Endothelial cell of umbilical vein (primary cell): ENCODE results near the gene ZBTB20. TPM values are rescaled to one million over a fixed set of nuclear protein-coding genes. Genes with fewer than 3 reads are reported as not detected.

Source experiments
- BruUV-seq: library from RNA; stranded (reverse); fragments of 400-500 nt; replicated peaks from 2 replicates; lab custom pipeline; 2021; lab: Mats Ljungman, UMichigan
- CTCF ChIA-PET: fragments of 300-600, 350-600 bp; sonication (Branson Sonifier 250); formaldehyde crosslinking; loops from one replicate; lab custom pipeline; 2021; ENCODE audit warnings: antibody characterized with exemption, inconsistent platforms; lab: Charles Lee
- POLR2A ChIA-PET: fragments of 300-600, 350-600 bp; sonication (Branson Sonifier 250); formaldehyde crosslinking; loops from one replicate; lab custom pipeline; 2021; ENCODE audit warnings: antibody characterized with exemption, inconsistent platforms; lab: Charles Lee
- DNase-seq: peaks from one replicate; pipeline ENCODE4 v3.0.0-alpha.2; 2011; ENCODE audit warnings: low read depth, low spot score
- FAIRE-seq: peaks from 2 replicates; lab custom pipeline; 2011; peaks lifted over from hg19 to GRCh38; lab: Jason Lieb, UNC
- H2AFZ ChIP-seq: 2 replicates; pipeline ENCODE4 v1.6.0; 2012; ENCODE audit warnings: low read depth, low read length, control low read depth, inconsistent platforms
- H3K27ac ChIP-seq: 2 replicates; pipeline ENCODE4 v1.5.1; 2011; ENCODE audit warnings: low read depth, mild to moderate bottlenecking, control low read depth, low read length, moderate library complexity; ENCODE audit not compliant: insufficient read depth
- H3K27me3 ChIP-seq, 2 experiments: 2 replicates each; pipeline versions ENCODE4 v1.6.0 to v1.6.1; 2011; ENCODE audit warnings: low read length in 2 of 2, mixed read lengths in 1 of 2; ENCODE audit not compliant: control insufficient read depth in 2 of 2, insufficient read depth in 2 of 2
- H3K36me3 ChIP-seq, 2 experiments: 2 replicates in 1 of 2; 3 replicates in 1 of 2; pipeline ENCODE4 v1.5.1; 2011; ENCODE audit warnings: low read length in 2 of 2, mild to moderate bottlenecking in 1 of 2, moderate library complexity in 1 of 2; ENCODE audit not compliant: control insufficient read depth in 2 of 2, insufficient read depth in 2 of 2; ENCODE audit errors: extremely low read depth in 1 of 2
- H3K4me1 ChIP-seq: 3 replicates; pipeline ENCODE4 v1.5.1; 2011; ENCODE audit warnings: mild to moderate bottlenecking, low read length; ENCODE audit not compliant: control insufficient read depth, insufficient read depth; ENCODE audit errors: extremely low read depth
- H3K4me2 ChIP-seq: 2 replicates; pipeline ENCODE4 v1.6.1; 2011; ENCODE audit warnings: low read length, control low read depth, mixed read lengths; ENCODE audit not compliant: insufficient read depth
- H3K4me3 ChIP-seq, 3 experiments: fragments of 200-600 bp in 1 of 3; sonication (generic), shearing (Covaris generic) in 1 of 3; replicated peaks in 1 of 3; 2 replicates each; pipeline ENCODE4 v1.5.1; 2011 to 2016; ENCODE audit warnings: control low read depth in 3 of 3, low read length in 3 of 3, mild to moderate bottlenecking in 2 of 3, inconsistent platforms in 1 of 3, low read depth in 1 of 3, moderate library complexity in 1 of 3; ENCODE audit not compliant: insufficient read depth in 1 of 3
- H3K79me2 ChIP-seq: 2 replicates; pipeline ENCODE4 v1.6.0; 2012; ENCODE audit warnings: low read length, inconsistent platforms; ENCODE audit not compliant: control insufficient read depth, insufficient read depth
- H3K9ac ChIP-seq: replicated peaks from 2 replicates; pipeline ENCODE3; 2011; ENCODE audit warnings: low read length, control low read depth; ENCODE audit not compliant: insufficient read depth; ENCODE audit errors: extremely low read depth
- H3K9me1 ChIP-seq: replicated peaks from 3 replicates; pipeline ENCODE4 v1.6.0; 2011; ENCODE audit warnings: mild to moderate bottlenecking, low read length; ENCODE audit not compliant: control insufficient read depth, insufficient read depth; ENCODE audit errors: extremely low read depth
- H3K9me3 ChIP-seq: replicated peaks from 2 replicates; pipeline ENCODE4 v1.5.1; 2012; ENCODE audit warnings: low read length, inconsistent platforms; ENCODE audit not compliant: control insufficient read depth, insufficient read depth
- H4K20me1 ChIP-seq: replicated peaks from 2 replicates; pipeline ENCODE3; 2011; ENCODE audit warnings: mild to moderate bottlenecking, low read length; ENCODE audit not compliant: control insufficient read depth, insufficient read depth; ENCODE audit errors: extremely low read depth
- EZH2 ChIP-seq: IDR thresholded peaks from 2 replicates; pipeline ENCODE4 v1.6.1; 2012; ENCODE audit warnings: borderline replicate concordance, low read depth, mild to moderate bottlenecking, moderate library complexity, low read length, inconsistent platforms; ENCODE audit not compliant: severe bottlenecking
- FOS ChIP-seq: IDR thresholded peaks from 2 replicates; pipeline ENCODE4 v1.6.1; 2011; ENCODE audit warnings: mild to moderate bottlenecking, low read length, moderate library complexity, borderline replicate concordance; ENCODE audit not compliant: insufficient read depth
- GATA2 ChIP-seq: IDR thresholded peaks from 2 replicates; pipeline ENCODE4 v1.7.0; 2011; ENCODE audit warnings: low read depth, mild to moderate bottlenecking, moderate library complexity, mixed read lengths, low read length; ENCODE audit not compliant: insufficient read length, insufficient read depth
- JUN ChIP-seq: IDR thresholded peaks from 2 replicates; pipeline ENCODE4 v1.6.1; 2011; ENCODE audit warnings: borderline replicate concordance, low read depth; ENCODE audit not compliant: insufficient read length, insufficient read depth
- MYC ChIP-seq: IDR thresholded peaks from one replicate; pipeline ENCODE4 v1.6.1; 2011; ENCODE audit warnings: mild to moderate bottlenecking, low read depth, low read length
- POLR2A ChIP-seq: IDR thresholded peaks from 2 replicates; pipeline ENCODE4 v1.6.1; 2012; ENCODE audit warnings: low read depth, mild to moderate bottlenecking, control low read depth, low read length
- POLR2AphosphoS5 ChIP-seq: IDR thresholded peaks from 2 replicates; pipeline ENCODE4 v1.6.1; 2012; ENCODE audit warnings: low read depth, mild to moderate bottlenecking, control low read depth, low read length, moderate library complexity; ENCODE audit not compliant: insufficient read depth
- dilution Hi-C: fragments of 300-500 bp; cut with MboI; formaldehyde crosslinking; loops from one replicate; pipeline ENCODE4 v1.15.0; 2019; ENCODE audit warnings: low sequenced_read_pairs; ENCODE audit not compliant: extremely low pct_ligation_motif_present
- intact Hi-C: fragments of 100-400 bp; cut with micrococcal nuclease; formaldehyde crosslinking; loops from one replicate; pipeline ENCODE4 v1.10.0; 2022
- polyA plus RNA-seq, 4 experiments: library from polyadenylated mRNA; depleted of rRNA in 3 of 4; stranded (reverse) in 3 of 4; unstranded in 1 of 4; fragments of >200 nt; gene quantifications; 2 replicates each; pipeline versions ENCODE4 v1.2.1 to v1.2.3, GENCODE V29; 2011 to 2012; ENCODE audit warnings: missing spikeins in 1 of 4
- total RNA-seq: library from RNA; stranded (reverse); gene quantifications from 2 replicates; pipeline ENCODE4 v1.2.3, GENCODE V29; 2021
- TF ChIP-seq, protein P1 (sequence below), 2 donors: IDR thresholded peaks; 1 replicate in 1 of 2; 2 replicates in 1 of 2; pipeline ENCODE4 v1.5.1; 2011; ENCODE audit warnings: low read length in 2 of 2, mild to moderate bottlenecking in 2 of 2, moderate library complexity in 2 of 2, control low read depth in 1 of 2, inconsistent platforms in 1 of 2, low read depth in 1 of 2; ENCODE audit not compliant: insufficient read depth in 1 of 2; ENCODE audit errors: extremely low read depth in 1 of 2

ZBTB20 gene
- total and polyA plus RNA-seq, 2 donors (not counting 3 experiments of a cell fraction or from before 2014, with no cell fraction given): 2.1 to 20.5 TPM

DNA sequence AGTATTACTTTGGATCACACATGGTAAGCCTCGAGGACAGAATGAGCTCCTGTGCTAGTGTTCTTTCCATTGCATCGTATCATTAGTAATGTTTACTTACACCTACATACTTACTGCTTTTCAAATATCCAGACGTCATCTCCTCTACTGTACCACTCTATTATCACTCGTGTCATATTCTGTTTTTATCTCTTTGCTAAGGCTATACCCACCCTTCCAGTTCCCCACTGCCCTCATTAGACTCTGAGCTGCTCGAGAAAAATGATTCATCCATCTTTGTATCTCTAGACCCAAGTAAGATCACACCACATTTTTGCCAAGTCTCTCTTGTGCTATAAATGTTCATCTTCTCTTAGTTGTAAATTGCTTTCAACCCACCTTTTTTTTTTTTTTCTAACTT lies 607.6 kb downstream of the ZBTB20 start:
- no peak overlapping the region for H3K27ac ChIP-seq
- POLR2A ChIA-PET: no interaction called here
- intact Hi-C loops: no loop called here
- CTCF ChIA-PET: interaction anchor here (1.7 kb wide), 1 partner anchor 12 kb away, joined by 9 read pairs; no protein-coding TSS in a partner anchor
- FAIRE-seq: no peak
- peaks cover 2% of the 10 kb centered on the region for H3K4me1 ChIP-seq
- H3K79me2 ChIP-seq: no peaks in the 10 kb centered on the region
- no peak overlapping the region for H3K4me2 ChIP-seq
- DNase-seq: no peak
- dilution Hi-C loops: no loop called here
- H3K9me1 ChIP-seq: no peaks in the 10 kb centered on the region
- H2AFZ ChIP-seq: no peak overlapping the region
- no peaks in the 10 kb centered on the region for H3K36me3 ChIP-seq
- no peak overlapping the region for H3K9ac ChIP-seq
- H4K20me1 ChIP-seq: no peaks in the 10 kb centered on the region
- no peak overlapping the region for H3K4me3 ChIP-seq
- TF ChIP-seq MYC (no peak), EZH2 (no peak), POLR2AphosphoS5 (no peak), FOS (no peak), POLR2A (no peak), JUN (no peak), GATA2 (no peak)
- TF ChIP-seq, protein P1, sequence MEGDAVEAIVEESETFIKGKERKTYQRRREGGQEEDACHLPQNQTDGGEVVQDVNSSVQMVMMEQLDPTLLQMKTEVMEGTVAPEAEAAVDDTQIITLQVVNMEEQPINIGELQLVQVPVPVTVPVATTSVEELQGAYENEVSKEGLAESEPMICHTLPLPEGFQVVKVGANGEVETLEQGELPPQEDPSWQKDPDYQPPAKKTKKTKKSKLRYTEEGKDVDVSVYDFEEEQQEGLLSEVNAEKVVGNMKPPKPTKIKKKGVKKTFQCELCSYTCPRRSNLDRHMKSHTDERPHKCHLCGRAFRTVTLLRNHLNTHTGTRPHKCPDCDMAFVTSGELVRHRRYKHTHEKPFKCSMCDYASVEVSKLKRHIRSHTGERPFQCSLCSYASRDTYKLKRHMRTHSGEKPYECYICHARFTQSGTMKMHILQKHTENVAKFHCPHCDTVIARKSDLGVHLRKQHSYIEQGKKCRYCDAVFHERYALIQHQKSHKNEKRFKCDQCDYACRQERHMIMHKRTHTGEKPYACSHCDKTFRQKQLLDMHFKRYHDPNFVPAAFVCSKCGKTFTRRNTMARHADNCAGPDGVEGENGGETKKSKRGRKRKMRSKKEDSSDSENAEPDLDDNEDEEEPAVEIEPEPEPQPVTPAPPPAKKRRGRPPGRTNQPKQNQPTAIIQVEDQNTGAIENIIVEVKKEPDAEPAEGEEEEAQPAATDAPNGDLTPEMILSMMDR (IDR thresholded peaks at IDR 0.05; ENCODE audit: extremely low read depth in 1 of 2, insufficient read depth in 1 of 2, low read depth in 1 of 2, low read length in 2 of 2): no peak
- H3K9me3 ChIP-seq: no peaks in the 10 kb centered on the region
- BruUV-seq: no TSS peak
- H3K27me3 ChIP-seq: no peaks in the 10 kb centered on the region
